HepG2 (cell line): Measurements from ENCODE around the gene GAS1. TPM values are rescaled to one million over a fixed set of nuclear protein-coding genes. Genes with fewer than 3 reads are reported as not detected.

Experiments
- ATAC-seq: fragments of 200-7000 bp; cut with Tn5 transposase; 3 replicates; pipeline ENCODE4 v1.9.1; 2020; ENCODE audit warnings: mild to moderate bottlenecking, moderate library complexity
- BruUV-seq: library from RNA; stranded (reverse); fragments of 400-500 nt; replicated peaks from 2 replicates; lab custom pipeline; 2021; lab: Mats Ljungman, UMichigan
- CTCF ChIA-PET: fragments of 300-600 bp; formaldehyde crosslinking; extraction: SDS; loops from one replicate; lab custom pipeline; 2021; ENCODE audit warnings: low total read pairs, inconsistent platforms, low intra/inter-chr PET ratio; lab: Yijun Ruan, JAX
- POLR2A ChIA-PET: fragments of 350-600 bp; sonication (Branson Sonifier 250); formaldehyde crosslinking; loops from one replicate; lab custom pipeline; 2020; ENCODE audit warnings: antibody characterized with exemption, inconsistent platforms; lab: Yijun Ruan, JAX
- DNase-seq: peaks from one replicate; pipeline ENCODE4 v3.0.0-alpha.2; 2015; ENCODE audit warnings: low spot score
- FAIRE-seq: peaks from 3 replicates; lab custom pipeline; 2011; peaks lifted over from hg19 to GRCh38; lab: Jason Lieb, UNC
- H2AFZ ChIP-seq: one replicate; pipeline ENCODE4 v1.6.1; 2011; ENCODE audit warnings: low read length, inconsistent platforms
- H3K27ac ChIP-seq: fragments of 300-600 bp; 3 replicates; pipeline ENCODE4 v1.8.0; 2011; ENCODE audit warnings: mixed run types, mild to moderate bottlenecking, mixed read lengths, low read length, inconsistent platforms; ENCODE audit not compliant: insufficient read depth; ENCODE audit errors: extremely low read length
- H3K27me3 ChIP-seq, 2 experiments: fragments of 200-600 bp in 1 of 2; 2 replicates in 1 of 2; 3 replicates in 1 of 2; pipeline versions ENCODE4 v1.6.0 to v1.8.0; 2011; ENCODE audit warnings: low read length in 2 of 2, mild to moderate bottlenecking in 2 of 2, moderate library complexity in 2 of 2, inconsistent platforms in 1 of 2; ENCODE audit not compliant: insufficient read depth in 2 of 2, control insufficient read depth in 1 of 2
- H3K36me3 ChIP-seq, 2 experiments: fragments of 200-600 bp in 1 of 2; replicated peaks in 1 of 2; 2 replicates in 1 of 2; 3 replicates in 1 of 2; pipeline versions ENCODE4 v1.5.1 to v1.8.0; 2011; ENCODE audit warnings: low read length in 2 of 2, inconsistent platforms in 1 of 2; ENCODE audit not compliant: insufficient read depth in 2 of 2, control insufficient read depth in 1 of 2
- H3K4me1 ChIP-seq: 2 replicates; pipeline ENCODE4 v1.5.1; 2012; ENCODE audit warnings: low read length, inconsistent platforms; ENCODE audit not compliant: insufficient read depth
- H3K4me2 ChIP-seq: 2 replicates; pipeline ENCODE4 v1.6.0; 2011; ENCODE audit warnings: low read depth, low read length, inconsistent platforms
- H3K4me3 ChIP-seq, 3 experiments: fragments of 200-600 bp in 1 of 3; sonication (generic), shearing (Covaris generic) in 1 of 3; replicated peaks in 1 of 3; 2 replicates each; pipeline ENCODE4 v1.5.1; 2011 to 2016; ENCODE audit warnings: low read length in 3 of 3, inconsistent platforms in 2 of 3, low read depth in 2 of 3, mild to moderate bottlenecking in 2 of 3, control low read depth in 1 of 3, mixed read lengths in 1 of 3; ENCODE audit not compliant: insufficient read depth in 1 of 3
- H3K79me2 ChIP-seq: one replicate; pipeline ENCODE4 v1.6.1; 2011; ENCODE audit warnings: low read length, inconsistent platforms; ENCODE audit not compliant: insufficient read depth
- H3K9ac ChIP-seq: 2 replicates; pipeline ENCODE4 v1.6.0; 2011; ENCODE audit warnings: mild to moderate bottlenecking, low read depth, low read length, inconsistent platforms; ENCODE audit not compliant: insufficient read depth
- H3K9me3 ChIP-seq: 2 replicates; pipeline ENCODE4 v1.5.1; 2012; ENCODE audit warnings: mild to moderate bottlenecking, low read length
- H4K20me1 ChIP-seq: 2 replicates; pipeline ENCODE4 v1.6.0; 2011; ENCODE audit warnings: inconsistent platforms, mild to moderate bottlenecking, low read length, moderate library complexity; ENCODE audit not compliant: insufficient read depth
- NR3C1 ChIP-seq: sonication (generic); formaldehyde crosslinking; IDR thresholded peaks from 2 replicates; pipeline ENCODE4 v1.4.0; 2020; ENCODE audit warnings: missing genetic modification reagents
- PRMT3 ChIP-seq: sonication (generic); formaldehyde crosslinking; IDR thresholded peaks from 2 replicates; pipeline ENCODE4 v1.8.1; 2022; ENCODE audit warnings: low read depth, mild to moderate bottlenecking, moderate library complexity, missing genetic modification reagents, borderline replicate concordance
- SMAD9 ChIP-seq: sonication (generic); formaldehyde crosslinking; IDR thresholded peaks from 2 replicates; pipeline ENCODE4 v1.5.1; 2020; ENCODE audit warnings: mild to moderate bottlenecking, missing genetic modification reagents
- SRSF1 ChIP-seq: fragments of 200-400 bp; formaldehyde crosslinking; optimal IDR thresholded peaks from 2 replicates; pipeline ENCODE3; 2017; ENCODE audit warnings: mild to moderate bottlenecking, low read depth, low read length, moderate library complexity
- U2AF2 ChIP-seq: fragments of 200-400 bp; formaldehyde crosslinking; IDR thresholded peaks from 2 replicates; pipeline ENCODE4 v1.6.1; 2017; ENCODE audit warnings: low read depth, mild to moderate bottlenecking, low read length
- ZMAT3 ChIP-seq: sonication (generic); formaldehyde crosslinking; conservative IDR thresholded peaks from 2 replicates; pipeline ENCODE4 v1.7.0; 2021; ENCODE audit warnings: missing genetic modification reagents
- ZNF33B ChIP-seq: sonication (generic); formaldehyde crosslinking; IDR thresholded peaks from 2 replicates; pipeline ENCODE4 v1.5.1; 2020; ENCODE audit warnings: mild to moderate bottlenecking, missing genetic modification reagents
- ZNF644 ChIP-seq: IDR thresholded peaks from 2 replicates; pipeline ENCODE4 v1.6.1; 2016; ENCODE audit warnings: low read depth
- ZNF777 ChIP-seq: sonication (generic); formaldehyde crosslinking; IDR thresholded peaks from 2 replicates; pipeline ENCODE4 v1.4.0; 2020; ENCODE audit warnings: missing genetic modification reagents
- WGBS: methylation state at CpG from one replicate; pipeline ENCODE4 v1.1.6; 2017; ENCODE audit warnings: low lambda C conversion rate; 5-methylcytosine and 5-hydroxymethylcytosine counted together
- in situ Hi-C: cut with HindIII; loops from 2 replicates; pipeline ENCODE4 v1.10.0; 2017; ENCODE audit warnings: low pct_unique_long_range_greater_than_20kb; ENCODE audit not compliant: extremely low pct_ligation_motif_present
- intact Hi-C: fragments of 100-400 bp; cut with micrococcal nuclease; formaldehyde crosslinking; loops from one replicate; pipeline ENCODE4 v1.10.0; 2022; ENCODE audit not compliant: unreplicated experiment
- polyA plus RNA-seq, 8 experiments: library from polyadenylated mRNA; depleted of rRNA in 3 of 8; stranded (reverse) in 7 of 8; unstranded in 1 of 8; fragments of >200 nt; fragmentation: Illumina TruSeq in 4 of 8; extraction: Trizol in 4 of 8; gene quantifications; 2 replicates each; pipeline versions ENCODE4 v1.2.1 to v1.2.3, GENCODE V29; 2011 to 2016; ENCODE audit warnings: low read depth in 4 of 8, missing spikeins in 1 of 8, mixed read lengths in 1 of 8; ENCODE audit not compliant: insufficient read depth in 1 of 8
- total RNA-seq, 5 experiments: library from RNA; depleted of rRNA; stranded (reverse); fragments of >200 nt; fragmentation: Illumina TruSeq; extraction: Trizol; gene quantifications; 2 replicates each; pipeline ENCODE4 v1.2.3, GENCODE V29; 2016; ENCODE audit warnings: low read depth in 1 of 5
- TF ChIP-seq, protein P1 (sequence below): sonication (generic); formaldehyde crosslinking; IDR thresholded peaks from 2 replicates; pipeline ENCODE4 v1.4.0; 2020; ENCODE audit warnings: missing genetic modification reagents

GAS1 gene
- total and polyA plus RNA-seq, 2 of the 13 experiments (the other 11 are each of a cell fraction or from before 2014, with no cell fraction given): not detected

GRCh38 chr9:86902586-86902985, 44.7 kb downstream of the GAS1 start:
- ATAC-seq: no peak
- ChIA-PET CTCF (no interaction called here), POLR2A (no interaction called here)
- no peak overlapping the region for H3K27ac ChIP-seq
- no peak overlapping the region for H3K4me2 ChIP-seq
- H2AFZ ChIP-seq: no peak overlapping the region
- H4K20me1 ChIP-seq: no peaks in the 10 kb centered on the region
- peaks cover 1 to 16% of the 10 kb centered on the region in 2 experiments; a peak in 2 of 5 replicates for H3K27me3 ChIP-seq
- no peak for FAIRE-seq
- H3K9me3 ChIP-seq: no peaks in the 10 kb centered on the region
- intact Hi-C loops: no loop called here
- H3K79me2 ChIP-seq: no peaks in the 10 kb centered on the region
- H3K4me3 ChIP-seq: no peak overlapping the region
- WGBS: 36% methylated on average over 21 of the region's 21 CpGs
- H3K9ac ChIP-seq: no peak overlapping the region
- in situ Hi-C loops: no loop called here
- DNase-seq: no peak
- H3K36me3 ChIP-seq: no peaks in the 10 kb centered on the region
- TF ChIP-seq ZMAT3 (CRISPR knock-in tag) (no peak), ZNF33B (CRISPR knock-in tag) (no peak), ZNF644 (CRISPR knock-in tag) (no peak), U2AF2 (no peak), NR3C1 (CRISPR knock-in tag) (no peak), SMAD9 (no peak), SRSF1 (no peak), ZNF777 (CRISPR knock-in tag) (no peak), PRMT3 (CRISPR knock-in tag) (no peak)
- TF ChIP-seq, protein P1, sequence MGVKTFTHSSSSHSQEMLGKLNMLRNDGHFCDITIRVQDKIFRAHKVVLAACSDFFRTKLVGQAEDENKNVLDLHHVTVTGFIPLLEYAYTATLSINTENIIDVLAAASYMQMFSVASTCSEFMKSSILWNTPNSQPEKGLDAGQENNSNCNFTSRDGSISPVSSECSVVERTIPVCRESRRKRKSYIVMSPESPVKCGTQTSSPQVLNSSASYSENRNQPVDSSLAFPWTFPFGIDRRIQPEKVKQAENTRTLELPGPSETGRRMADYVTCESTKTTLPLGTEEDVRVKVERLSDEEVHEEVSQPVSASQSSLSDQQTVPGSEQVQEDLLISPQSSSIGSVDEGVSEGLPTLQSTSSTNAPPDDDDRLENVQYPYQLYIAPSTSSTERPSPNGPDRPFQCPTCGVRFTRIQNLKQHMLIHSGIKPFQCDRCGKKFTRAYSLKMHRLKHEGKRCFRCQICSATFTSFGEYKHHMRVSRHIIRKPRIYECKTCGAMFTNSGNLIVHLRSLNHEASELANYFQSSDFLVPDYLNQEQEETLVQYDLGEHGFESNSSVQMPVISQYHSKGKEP: no peak
- no peaks in the 10 kb centered on the region for H3K4me1 ChIP-seq
- no TSS peak for BruUV-seq
